ENCODE results near the gene JOSD1. TPM values are rescaled to one million over a fixed set of nuclear protein-coding genes. Genes with fewer than 3 reads are reported as not detected.
A peak's percentile ranks its signal among the peaks of the same experiment; 100 is the strongest.

JOSD1 gene
- 46.2 TPM for polyA plus RNA-seq (2013, experiment 1 of 2; ENCODE audit: insufficient read length)
- polyA plus RNA-seq (2013, experiment 2 of 2; ENCODE audit: insufficient read length) = 51.9 TPM

DNA sequence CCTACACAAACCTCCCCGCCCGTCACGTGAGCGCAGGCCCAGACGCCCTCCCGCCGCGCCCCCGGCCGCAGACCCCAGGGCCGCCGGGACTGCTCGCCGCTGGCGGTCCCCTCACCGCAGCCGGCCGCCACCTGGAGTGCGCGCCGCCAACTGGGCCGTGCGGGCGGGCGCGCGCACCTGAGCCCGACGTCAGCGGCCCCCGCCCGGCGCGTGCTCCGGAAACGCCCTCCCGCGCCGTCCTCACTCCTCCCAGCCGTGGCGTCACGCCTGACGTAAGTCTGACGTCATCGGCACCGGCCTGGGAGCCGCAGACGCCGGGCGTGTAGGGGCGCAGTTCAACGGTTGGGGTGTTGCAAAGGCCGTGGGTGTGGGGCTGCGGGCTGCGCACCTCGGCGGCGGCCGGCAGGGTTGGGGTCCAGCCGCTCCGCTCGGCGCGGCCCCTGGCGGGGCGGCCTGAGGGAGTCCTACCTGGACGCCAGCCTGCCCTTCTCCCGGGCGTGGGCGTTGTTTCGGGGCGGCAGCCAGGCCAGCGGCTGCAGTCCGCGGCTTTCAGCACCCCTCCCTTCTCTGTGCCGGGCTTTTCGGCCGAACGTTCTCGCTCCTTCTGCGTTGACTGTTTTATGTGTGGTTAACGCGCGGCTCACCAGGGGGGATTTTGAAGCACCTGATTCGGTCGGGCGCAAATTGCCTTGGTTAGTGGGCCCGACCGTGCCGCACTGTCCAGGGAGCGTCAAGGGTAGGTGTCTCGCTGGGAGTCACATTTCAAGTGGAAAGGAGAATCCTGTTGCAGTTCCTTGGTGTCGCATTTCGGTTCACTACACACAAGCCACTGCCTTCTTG is at the start of gene JOSD1:
Gene JOSD1, minus strand, starts transcription at position 155 of the 840 bp plus-strand sequence. CDS start 956 bp downstream, outside the sequence.
- peak; percentile 95 for DNase-seq

DNA sequence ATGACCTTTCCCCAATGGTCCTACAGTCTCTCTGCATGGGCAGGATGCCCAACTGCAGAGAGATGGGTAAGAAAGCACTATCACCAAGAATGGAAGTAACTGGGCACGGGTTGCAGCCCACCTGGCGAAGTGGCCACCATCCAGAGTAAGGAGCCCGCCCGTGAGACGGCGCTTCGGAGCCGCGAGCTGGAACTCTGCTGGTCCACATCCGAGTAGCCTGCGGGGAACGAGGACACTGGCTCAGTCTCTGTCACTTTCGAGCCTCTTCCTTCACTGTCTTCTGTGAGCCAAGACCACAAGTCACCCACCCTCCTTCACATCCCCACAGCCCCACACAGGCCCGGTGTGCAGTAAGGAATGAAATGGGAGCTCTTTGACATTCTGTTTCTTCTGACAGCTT is 49.4 kb upstream of the JOSD1 start:
- no peak for DNase-seq

DNA sequence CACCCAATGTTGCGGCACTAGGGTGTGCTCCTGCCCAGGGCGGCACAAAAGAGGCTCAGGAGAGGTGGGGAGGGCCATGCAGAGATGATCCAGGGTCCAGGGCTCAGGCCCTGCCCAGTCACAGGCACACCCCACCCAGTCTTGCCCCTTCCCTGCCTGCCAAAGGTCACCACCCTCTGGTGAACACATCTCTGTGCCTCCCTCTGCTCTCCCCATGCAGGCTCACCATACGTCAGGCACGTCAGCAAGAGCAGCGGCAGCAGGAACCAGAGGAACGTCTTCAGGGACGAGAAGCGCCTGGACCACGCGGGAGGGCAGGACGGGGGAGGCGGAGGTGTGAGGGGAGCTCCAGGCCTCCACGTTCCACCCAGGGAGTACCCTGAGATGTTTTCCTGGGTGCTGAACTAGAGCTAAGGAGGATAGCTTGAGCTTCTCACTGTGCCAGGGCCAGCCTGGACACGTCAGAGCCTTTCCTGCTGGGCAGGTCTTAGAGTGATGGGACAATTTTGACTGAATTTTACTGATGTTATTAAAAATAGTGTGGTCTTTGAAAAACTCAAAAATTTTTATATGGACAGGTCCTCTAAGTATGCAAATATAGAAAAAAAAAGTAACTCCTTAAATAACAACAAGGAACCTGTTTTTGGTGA is 47.9 kb upstream of the JOSD1 start:
- no peak for DNase-seq

DNA sequence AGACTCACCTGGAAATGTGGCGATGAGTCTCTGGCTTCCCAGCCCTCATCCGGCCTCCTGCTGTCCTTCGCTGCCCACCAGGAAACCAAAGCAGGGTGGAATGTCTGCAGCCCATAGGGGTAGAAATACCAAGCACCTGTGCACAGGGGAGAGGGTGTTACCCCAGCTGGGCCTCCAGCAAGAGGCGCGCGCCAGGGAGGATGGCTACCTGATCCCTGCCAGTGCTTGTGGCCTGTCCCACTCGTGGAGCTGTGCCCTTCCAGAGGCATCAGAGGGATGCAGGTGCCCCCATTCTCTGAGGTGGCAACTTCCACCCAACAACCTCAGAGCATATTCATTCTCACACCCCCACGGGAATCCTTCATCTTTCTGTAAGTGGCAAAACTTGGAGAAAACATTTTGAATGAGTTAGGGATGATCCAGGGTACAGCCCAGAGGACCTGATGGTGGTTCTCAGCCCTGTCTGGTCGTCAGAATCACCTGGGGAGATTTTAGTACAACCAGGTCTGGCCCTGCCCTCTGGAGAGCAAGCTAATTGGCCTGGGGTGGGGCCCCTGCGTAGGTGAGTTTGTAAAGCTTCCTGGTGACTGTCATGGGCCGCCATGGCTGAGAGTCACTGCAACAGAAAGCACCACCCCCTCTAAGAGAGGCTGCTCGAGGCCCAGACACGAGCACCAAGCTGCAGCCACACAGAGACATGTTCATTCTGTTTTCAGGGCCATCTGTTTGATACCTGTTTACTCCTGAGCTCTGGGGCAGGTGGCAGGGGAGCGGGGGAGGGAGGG is 45.1 kb upstream of the JOSD1 start:
- no peak for DNase-seq

DNA sequence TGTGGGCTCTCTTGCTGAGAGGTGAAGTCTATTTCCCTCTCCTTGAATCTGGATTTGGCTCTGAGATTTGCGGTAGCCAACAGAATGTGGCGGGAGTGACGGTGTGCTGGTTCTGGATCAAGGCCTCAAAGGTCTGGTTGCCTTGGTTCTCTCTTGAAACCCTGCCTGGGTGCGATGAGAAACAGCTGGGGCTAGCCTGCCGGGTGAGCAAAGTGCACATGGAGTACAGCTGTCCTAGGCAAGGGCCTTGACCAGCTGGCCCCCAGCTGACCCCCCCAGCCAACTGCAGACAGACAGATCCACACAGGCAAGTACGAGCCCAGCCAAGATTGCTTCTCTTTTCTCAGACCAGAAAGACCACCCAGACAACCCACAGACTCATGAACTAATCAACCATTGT is 44.2 kb upstream of the JOSD1 start:
- DNase-seq = no peak

DNA sequence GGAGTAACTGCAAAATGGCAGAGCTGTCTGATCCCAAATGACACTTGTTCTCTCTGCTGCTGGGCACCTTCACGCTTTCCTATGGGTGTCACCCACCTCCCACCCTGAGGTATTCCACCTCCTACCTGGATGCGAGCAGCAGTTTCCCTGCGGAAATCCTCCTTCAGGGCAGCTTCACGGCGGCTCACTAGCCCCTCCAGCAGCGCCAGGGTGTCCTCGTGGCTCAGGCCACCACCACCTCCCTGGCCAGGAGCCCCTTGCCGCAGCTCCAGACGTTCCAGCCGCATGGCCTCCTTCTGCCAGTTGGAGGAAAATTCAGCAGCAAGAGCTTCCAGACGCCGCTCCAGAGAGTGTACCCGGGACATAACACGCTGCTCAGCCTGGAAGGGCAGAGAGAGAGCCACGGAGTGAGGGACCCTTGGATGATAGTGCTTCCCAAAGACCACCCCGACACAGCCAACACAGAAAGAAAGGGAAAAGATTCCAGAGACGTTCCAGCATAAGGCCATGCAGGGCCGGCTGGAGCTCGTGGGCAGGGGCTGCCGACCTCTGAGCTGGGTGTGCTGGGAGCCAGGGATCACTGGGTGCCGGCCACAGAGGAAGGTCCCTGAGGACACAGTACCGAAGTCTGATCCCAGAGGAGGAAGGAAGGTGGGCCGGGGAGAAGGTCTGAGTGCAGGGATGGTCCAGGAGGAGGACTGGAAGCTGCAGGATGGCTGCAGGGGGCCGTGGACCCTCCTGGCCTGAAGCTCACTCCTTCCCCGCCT is 41.6 kb upstream of the JOSD1 start:
- DNase-seq = no peak

DNA sequence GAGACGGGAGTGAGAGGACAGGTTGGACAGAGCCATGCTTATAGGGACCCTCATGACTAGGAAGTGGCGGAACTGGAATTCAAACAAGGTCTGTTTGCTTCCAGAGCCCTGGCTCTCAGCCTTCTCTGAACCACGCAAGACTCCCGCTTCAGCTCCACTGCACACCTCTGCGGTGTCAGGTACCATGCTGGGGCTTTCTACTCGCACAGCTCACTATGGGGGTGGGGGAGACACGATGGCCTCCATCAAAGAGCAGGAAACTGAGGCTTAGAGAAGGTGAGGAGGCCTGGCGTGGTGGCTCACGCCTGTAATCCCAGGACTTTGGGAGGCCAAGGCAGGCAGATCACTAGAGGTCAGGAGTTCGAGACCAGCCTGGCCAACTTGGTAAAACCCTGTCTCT is 40.8 kb upstream of the JOSD1 start:
- no peak for DNase-seq

DNA sequence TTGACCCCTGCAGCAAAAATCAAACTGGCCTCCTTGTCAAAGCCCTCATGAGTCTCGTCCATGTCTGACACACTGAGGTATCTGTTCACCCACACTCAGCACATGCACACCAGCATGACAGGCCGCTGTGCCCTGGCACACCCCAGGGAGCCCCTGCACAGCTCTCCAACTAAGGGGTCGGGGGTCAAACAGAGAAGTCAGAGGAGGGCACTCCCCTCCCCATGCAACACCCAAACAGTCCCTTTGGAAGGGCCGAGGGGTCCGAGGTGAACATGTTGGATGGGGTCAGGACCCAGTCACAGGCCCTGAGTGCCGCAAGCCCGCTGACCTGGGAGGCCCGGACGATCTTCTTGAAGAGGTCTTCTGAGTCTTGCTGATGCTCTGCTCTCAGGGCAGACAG is 40.4 kb upstream of the JOSD1 start:
- no peak for DNase-seq

DNA sequence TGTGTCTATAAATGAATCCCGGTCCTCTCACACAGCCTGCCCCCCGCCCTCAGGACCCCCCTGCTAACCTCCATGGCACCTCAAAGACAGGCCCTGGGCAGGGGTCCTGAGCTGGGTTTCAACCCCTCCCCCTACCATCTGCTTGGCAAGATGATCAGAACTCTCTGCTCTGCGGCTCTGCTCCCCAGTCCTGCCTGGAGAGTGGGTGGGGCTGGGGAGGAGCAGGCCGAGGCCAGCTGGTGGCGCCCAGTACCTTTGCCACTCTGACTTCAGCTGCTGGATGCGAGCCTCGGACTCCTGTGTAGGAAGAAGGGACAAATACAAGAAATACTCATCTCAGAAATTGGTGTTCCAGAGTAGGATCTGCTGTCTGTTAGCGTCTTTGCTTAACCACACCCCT is 40.0 kb upstream of the JOSD1 start:
- no peak for DNase-seq

DNA sequence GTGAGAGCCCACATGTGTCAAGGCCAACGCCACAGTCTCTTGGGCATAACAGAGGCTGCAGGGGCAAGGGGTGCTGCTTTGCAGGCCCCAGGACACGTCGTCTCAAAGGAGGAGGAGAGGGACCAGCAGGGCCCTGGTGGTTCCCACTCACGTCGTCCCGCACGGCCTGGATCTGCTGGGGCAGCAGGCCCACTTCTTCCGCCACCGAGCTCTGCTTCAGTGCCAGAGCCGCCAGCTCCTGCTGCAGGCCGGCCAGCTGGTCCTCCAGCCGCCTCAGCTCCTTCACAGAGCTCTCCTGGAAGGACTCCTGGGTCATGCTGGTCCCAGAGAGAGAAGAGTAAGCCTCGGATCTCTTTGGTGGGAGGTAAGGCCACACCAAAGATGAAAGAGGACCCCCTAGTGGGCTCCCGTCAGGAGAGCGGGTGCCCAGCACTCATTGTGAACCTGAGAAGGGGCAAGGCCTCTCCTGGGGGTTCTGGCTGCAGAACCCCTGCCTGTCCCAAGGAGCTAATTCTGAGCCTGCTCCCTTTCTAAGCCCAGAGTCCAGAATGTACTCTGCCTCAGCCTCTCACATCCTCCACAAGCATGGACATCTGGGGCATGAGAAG is 39.5 kb upstream of the JOSD1 start:
- no peak for DNase-seq

DNA sequence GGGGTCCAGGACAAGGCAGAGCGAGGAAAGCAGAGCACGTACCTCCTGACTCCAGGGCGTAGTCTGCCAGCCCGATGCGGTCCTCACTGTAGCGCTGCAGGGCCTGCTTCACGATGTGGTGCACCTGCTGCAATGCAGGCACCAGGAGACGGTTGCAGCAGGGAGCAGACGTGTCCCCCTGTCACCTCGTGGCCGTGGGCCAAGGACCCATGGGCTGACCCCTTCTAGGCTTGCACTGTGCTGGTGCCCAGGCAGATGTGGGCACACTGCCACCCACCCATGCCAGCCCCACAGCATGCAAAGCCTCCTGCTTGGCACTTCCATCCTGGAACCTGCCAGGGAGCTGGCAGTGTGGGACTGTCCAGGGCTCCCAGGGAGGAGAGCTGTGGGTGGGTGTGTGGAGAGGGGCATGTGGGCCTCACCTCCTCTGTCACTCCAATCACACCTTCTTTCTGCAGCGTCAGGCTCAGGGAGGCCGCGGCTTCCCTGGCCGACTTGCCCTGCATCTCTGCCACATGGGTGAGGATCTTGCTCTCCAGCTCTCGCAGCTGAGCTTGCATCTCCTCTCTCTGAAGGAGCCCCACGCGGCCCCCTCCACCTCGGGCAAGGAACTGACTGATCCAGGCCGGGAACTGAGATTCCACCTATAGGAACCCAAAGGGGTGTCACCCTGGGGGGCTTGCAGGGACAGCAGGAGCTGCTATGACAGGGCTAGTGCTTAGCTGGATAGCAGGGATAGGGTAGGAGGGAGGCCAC is 38.7 kb upstream of the JOSD1 start:
- DNase-seq = no peak

DNA sequence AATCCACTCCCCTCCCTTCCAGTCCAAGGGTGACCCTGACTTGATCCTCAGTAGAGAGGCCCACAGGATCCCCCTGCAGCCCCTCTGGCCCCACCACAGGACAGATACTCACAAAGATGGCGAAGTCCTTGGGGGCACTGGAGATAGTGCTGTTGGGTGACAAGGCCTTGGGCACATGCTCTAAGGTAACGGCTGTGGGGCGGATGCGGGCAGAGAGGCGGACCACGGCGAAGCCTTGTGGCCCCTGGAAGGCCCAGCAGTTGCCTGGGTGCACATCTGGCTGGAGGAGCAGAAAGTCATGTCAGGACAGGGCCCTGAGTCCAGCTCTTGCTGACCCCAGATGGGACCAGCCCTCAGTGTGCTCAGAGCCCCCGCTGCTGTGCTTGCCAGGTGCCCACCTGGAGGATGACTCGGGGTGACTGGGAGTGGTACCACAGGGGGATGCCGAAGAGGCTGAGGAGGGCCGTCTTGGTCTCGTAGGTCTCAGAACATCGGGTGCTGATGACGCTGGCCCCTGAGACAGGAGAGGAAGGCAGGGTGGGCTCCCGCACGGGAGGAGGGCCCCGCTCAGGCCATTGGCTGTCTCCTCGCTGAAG is 37.8 kb upstream of the JOSD1 start:
- DNase-seq = no peak

DNA sequence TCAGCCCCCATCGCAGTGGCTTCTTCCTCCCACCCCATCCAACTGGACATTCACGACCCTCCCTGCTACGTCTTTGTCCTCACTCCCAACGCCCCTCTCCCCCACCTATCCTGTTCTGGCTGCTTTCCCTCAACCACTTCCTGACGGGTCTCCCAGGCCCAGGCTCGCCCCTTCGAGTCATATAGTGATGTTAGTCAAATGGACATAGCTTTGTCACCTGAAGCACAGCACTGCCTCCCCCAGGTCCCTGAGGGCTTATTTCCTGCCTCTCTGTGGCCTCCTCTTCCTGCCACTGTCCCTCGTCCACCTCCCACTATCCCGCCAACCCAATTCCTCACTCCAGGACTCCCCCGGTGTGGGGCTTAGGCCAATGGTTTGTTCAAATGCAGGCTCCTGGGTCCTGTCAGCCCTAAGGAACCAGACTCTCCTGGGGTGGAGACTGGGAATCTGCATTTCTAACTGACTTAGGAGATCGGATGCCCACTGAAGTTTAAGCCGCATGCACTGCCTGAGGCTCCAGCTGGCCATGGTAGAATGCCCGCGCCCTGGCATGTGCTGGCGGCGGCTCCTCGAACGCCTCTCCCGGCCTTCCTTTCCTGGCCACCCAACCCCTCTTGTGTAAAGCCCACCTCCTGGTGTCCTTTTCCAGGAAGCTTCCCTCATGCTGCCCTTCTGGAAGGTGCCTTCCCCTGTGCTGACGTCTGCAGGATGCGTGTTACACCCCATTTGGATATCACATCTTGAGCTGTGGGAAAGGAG is 36.7 kb upstream of the JOSD1 start:
- peak; percentile 14 for DNase-seq

DNA sequence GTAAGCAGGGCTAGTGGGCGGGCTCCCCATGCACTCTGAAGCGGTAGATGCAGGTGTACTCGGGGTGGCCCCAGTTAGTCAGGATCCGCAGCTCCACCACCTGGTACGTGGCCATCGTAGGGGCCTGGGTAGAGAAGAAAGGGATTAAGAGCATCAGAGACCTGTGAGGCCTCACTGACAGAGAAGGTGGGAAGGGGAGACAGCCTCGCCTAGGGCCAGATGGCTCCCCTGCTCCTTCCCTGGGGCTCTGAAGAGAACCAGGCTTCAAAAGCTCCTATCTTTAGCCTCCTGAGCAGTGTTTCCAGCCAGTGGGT is 35.5 kb upstream of the JOSD1 start:
- no peak for DNase-seq

DNA sequence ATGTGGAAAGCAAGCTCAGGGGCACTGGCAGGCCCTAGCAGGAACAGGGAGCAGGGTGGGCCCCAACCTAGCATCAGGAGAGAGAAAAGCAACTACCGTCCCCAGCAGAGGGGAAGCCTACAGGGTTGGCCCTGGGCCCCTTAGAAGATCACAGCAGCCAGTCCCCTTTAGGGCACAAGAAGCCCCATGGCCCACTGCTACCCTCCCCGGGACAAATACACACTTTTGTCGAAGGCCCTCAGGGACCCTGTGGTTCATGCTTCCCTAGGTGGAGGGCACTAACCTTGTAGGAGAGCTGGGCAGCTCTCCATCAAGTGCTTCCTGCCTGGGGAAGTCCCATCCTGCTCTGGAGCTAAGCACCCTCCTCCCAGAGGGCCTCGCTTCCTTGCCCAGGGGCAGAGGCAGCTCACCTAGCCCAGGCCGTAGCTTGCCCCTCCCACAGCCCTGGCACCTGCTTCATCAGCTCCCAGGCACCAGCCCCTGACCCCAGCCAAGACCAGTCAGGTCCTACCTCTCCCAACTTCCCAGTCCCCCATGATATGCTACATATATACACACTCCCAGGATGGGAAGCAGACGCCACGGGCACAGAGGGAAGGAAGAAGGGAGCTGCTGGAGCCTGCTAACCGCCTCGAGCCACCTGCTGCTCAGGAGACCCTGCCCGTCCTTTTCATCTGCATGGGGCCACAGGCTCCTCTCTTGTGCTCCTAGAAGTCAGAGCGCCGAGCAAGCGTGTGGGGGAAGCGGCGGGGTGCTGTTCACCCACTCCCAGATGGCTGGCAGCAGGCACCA is 34.9 kb upstream of the JOSD1 start:
- no peak for DNase-seq

DNA sequence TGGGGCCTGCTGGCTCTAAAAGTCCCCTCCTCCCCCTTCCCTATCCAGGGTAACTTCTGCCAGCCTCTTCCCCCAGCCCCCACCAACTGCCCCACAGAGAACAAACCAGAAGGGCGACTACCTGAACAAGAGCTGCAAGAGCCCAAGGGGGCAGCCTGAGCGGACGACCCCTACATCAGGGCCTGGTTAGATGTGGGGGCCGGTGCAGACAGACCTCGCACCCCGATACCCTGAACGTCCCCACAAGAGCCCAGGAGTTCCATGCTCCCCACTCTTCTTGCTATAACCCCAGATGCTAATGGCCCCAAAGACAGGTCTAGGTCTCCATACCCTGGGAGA is 34.4 kb upstream of the JOSD1 start:
- no peak for DNase-seq

DNA sequence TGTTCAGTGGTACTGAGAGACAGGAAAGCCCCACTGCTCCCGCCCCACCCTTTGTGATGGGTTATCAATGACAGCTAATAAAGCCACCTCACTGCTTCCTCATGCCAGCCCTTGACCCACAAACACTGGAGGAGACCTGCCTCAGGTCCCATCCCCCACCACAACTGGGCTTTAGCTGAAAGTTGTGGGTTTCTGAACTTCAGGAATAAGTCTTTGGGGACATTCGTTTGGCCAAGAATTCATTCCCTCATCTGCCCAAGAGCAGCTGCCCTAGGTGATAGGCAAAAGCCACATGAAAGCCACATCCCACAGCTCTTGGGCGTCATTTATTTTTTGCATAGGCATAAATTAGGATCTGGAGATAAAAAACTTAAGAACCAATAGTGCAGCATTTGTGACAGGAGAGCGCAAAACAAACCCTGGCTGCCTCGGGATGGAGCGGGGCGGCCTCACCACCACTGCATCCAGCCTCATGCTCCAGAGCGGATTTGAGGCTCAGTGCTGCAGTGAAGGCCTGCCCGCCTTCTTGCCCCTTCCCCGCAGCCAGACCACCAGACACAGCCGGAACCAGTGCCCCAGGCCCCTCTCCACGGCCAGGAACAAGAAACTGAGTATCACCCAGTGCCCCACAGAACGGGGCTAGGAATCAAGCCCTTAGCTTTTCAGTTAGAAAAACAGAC is 33.8 kb upstream of the JOSD1 start:
- DNase-seq = no peak

DNA sequence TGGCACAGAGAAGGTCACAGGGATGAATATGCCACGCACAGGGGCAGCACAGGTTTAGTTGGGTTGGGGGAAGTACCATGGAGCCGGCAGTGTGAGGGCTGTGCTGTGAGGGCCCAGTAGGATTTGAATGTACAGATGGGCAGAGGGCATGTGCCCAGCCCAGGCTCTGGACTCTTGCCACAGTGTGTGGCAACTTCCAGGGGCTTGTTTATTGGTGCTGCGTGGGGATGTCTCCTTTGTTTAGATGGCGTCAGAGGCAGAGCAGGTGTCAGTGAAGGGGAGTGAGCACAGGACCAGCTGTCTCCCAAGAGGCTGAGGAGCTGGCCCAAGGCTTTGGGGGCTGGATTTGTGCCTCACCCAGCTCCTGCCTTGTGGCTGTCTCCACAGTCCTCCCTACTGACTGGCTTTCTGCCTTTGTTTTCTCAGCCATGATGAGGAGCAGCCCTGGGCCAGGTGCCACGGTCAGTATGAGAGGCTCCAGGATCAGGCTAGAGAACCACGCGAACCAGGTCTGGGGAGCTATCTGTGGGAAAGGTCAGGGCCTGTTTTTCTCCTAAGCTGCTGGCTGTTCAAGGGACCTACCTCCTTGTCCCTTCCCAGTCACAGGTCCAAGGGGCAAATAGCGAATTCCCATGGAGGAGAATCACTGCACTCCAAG is 33.1 kb upstream of the JOSD1 start:
- DNase-seq = no peak
